Tibial nerve (tissue), 4 donors: Measurements from ENCODE around the gene KCNQ4.

Experiments
- CTCF ChIP-seq, 5 experiments: fragments of 200-600 bp in 3 of 5; fragments of 450-650 bp in 2 of 5; sonication (generic) in 3 of 5; IDR thresholded peaks; one replicate each; pipeline ENCODE4 v1.5.1; 2016 to 2019; ENCODE audit warnings: antibody characterized with exemption in 5 of 5, mild to moderate bottlenecking in 3 of 5, moderate library complexity in 2 of 5
- EP300 ChIP-seq, 2 donors: sonication (generic); formaldehyde crosslinking; IDR thresholded peaks; one replicate each; pipeline ENCODE4 v1.6.1; 2017; ENCODE audit warnings: antibody characterized with exemption in 2 of 2, mild to moderate bottlenecking in 1 of 2

GRCh38 chr1:40862008-40862863 lies 78.6 kb downstream of the KCNQ4 start, which contains the start of gene CITED4:
- TF ChIP-seq CTCF (IDR thresholded peaks at IDR 0.05) (peak in 1 of 5 experiments; percentile 34), EP300 (IDR thresholded peaks at IDR 0.05) (peak; percentile 62 to 94)
